GM21786 (cell line): ENCODE measurements around the gene UBE2H.
"Not testable (repeated sequence)": the region's sequence is repeated elsewhere in the genome, so short reads cannot be mapped to it uniquely, and the experiment has no call there.

Source experiments
- ATAC-seq: cut with Tn5 transposase; IDR thresholded peaks from one replicate; pipeline ENCODE4 v1.9.1; 2021; ENCODE audit not compliant: unreplicated experiment

UBE2H gene

GRCh38 chr7:129875745-129876411 lies 76.9 kb downstream of the UBE2H start:
- no peak for ATAC-seq

GRCh38 chr7:129875160-129875559 lies 77.6 kb downstream of the UBE2H start:
- no peak for ATAC-seq

- no peak for ATAC-seq
These were observed 78.0 kb downstream of the UBE2H start for GRCh38 chr7:129874722-129875121.

- no peak for ATAC-seq
These were observed 80.7 kb downstream of the UBE2H start for GRCh38 chr7:129872054-129872453.

GRCh38 chr7:129870668-129871067 lies 82.1 kb downstream of the UBE2H start:
- ATAC-seq = no peak

GRCh38 chr7:129866251-129866650 lies 86.5 kb downstream of the UBE2H start:
- ATAC-seq = no peak

- ATAC-seq = no peak
These were observed 86.9 kb downstream of the UBE2H start for GRCh38 chr7:129865925-129866201.

GRCh38 chr7:129865093-129865924 lies 87.5 kb downstream of the UBE2H start:
- ATAC-seq = no peak

GRCh38 chr7:129864676-129865075 lies 88.1 kb downstream of the UBE2H start:
- not testable (repeated sequence) for ATAC-seq

- no peak for ATAC-seq
These were observed 88.7 kb downstream of the UBE2H start for GRCh38 chr7:129864042-129864441.

GRCh38 chr7:129862682-129863081 lies 90.1 kb downstream of the UBE2H start:
- ATAC-seq = no peak

- not testable (repeated sequence) for ATAC-seq
These were observed 92.0 kb downstream of the UBE2H start for GRCh38 chr7:129860784-129861183.

GRCh38 chr7:129859183-129859582 lies 93.6 kb downstream of the UBE2H start:
- ATAC-seq = no peak

- no peak for ATAC-seq
These were observed 94.3 kb downstream of the UBE2H start for GRCh38 chr7:129858490-129858889.

GRCh38 chr7:129857313-129857712 lies 95.4 kb downstream of the UBE2H start:
- ATAC-seq = no peak

- no peak for ATAC-seq
These were observed 96.6 kb downstream of the UBE2H start for GRCh38 chr7:129855935-129856717.

- ATAC-seq = no peak
These were observed 97.5 kb downstream of the UBE2H start for GRCh38 chr7:129855234-129855673.

GRCh38 chr7:129854401-129854800 lies 98.4 kb downstream of the UBE2H start:
- ATAC-seq = no peak

- ATAC-seq = no peak
These were observed 99.0 kb downstream of the UBE2H start for GRCh38 chr7:129853661-129854268.

- ATAC-seq = no peak
These were observed 101.0 kb downstream of the UBE2H start for GRCh38 chr7:129851809-129852208.

- ATAC-seq = no peak
These were observed 101.6 kb downstream of the UBE2H start for GRCh38 chr7:129851174-129851573.
